GM19395 (cell line): ENCODE results near the gene ELOB.

Source experiments
- ATAC-seq: cut with Tn5 transposase; IDR thresholded peaks from one replicate; pipeline ENCODE4 v1.9.1; 2021; ENCODE audit warnings: mild to moderate bottlenecking, moderate library complexity; ENCODE audit not compliant: unreplicated experiment

ELOB gene

GRCh38 chr16:2751577-2752034 lies 25.5 kb downstream of the ELOB start:
- no peak for ATAC-seq

GRCh38 chr16:2749936-2750335 lies 27.1 kb downstream of the ELOB start:
- no peak for ATAC-seq

- ATAC-seq, result no peak
Measured at GRCh38 chr16:2749476-2749875, 27.6 kb downstream of the ELOB start.

- ATAC-seq, result no peak
Measured at GRCh38 chr16:2748757-2749455, 28.2 kb downstream of the ELOB start.

GRCh38 chr16:2745961-2746360 lies 31.1 kb downstream of the ELOB start:
- no peak for ATAC-seq

- no peak for ATAC-seq
Measured at GRCh38 chr16:2745116-2745890, 31.8 kb downstream of the ELOB start.

- ATAC-seq, result no peak
Measured at GRCh38 chr16:2744711-2745110, 32.4 kb downstream of the ELOB start.

- no peak for ATAC-seq
Measured at GRCh38 chr16:2743007-2743810, 33.9 kb downstream of the ELOB start.

- no peak for ATAC-seq
Measured at GRCh38 chr16:2742323-2743006, 34.6 kb downstream of the ELOB start.

GRCh38 chr16:2741168-2741567 lies 35.9 kb downstream of the ELOB start:
- no peak for ATAC-seq

GRCh38 chr16:2740476-2740875 lies 36.6 kb downstream of the ELOB start:
- ATAC-seq, result no peak

GRCh38 chr16:2739625-2740430 lies 37.3 kb downstream of the ELOB start:
- ATAC-seq, result no peak

- no peak for ATAC-seq
Measured at GRCh38 chr16:2738615-2739014, 38.5 kb downstream of the ELOB start.

- no peak for ATAC-seq
Measured at GRCh38 chr16:2737895-2738418, 39.1 kb downstream of the ELOB start.

GRCh38 chr16:2737238-2737605 lies 39.9 kb downstream of the ELOB start:
- no peak for ATAC-seq

GRCh38 chr16:2736476-2737237 lies 40.4 kb downstream of the ELOB start:
- ATAC-seq, result no peak

GRCh38 chr16:2734844-2735515 lies 42.1 kb downstream of the ELOB start:
- ATAC-seq, result no peak

GRCh38 chr16:2728034-2728433 lies 49.0 kb downstream of the ELOB start:
- ATAC-seq, result no peak

- ATAC-seq, result no peak
Measured at GRCh38 chr16:2726923-2727322, 50.2 kb downstream of the ELOB start.
